Measurements from ENCODE around the gene INF2. TPM values are rescaled to one million over a fixed set of nuclear protein-coding genes. Genes with fewer than 3 reads are reported as not detected.

Gene INF2
- total RNA-seq, 1 experiment from 2014 or later: 58.3 TPM

GRCh38 chr14:104688505-104689108 lies 811 bp upstream of the INF2 start:
- H3K4ac ChIP-seq (ENCODE audit: low read depth, low read length): no peak overlapping the region
- no peak overlapping the region for H3K27ac ChIP-seq (ENCODE audit: insufficient read length, low read depth, low read length)
- Mint-ChIP-seq H3K4me1 (peaks cover 13 to 34% of the 10 kb centered on the region in 2 experiments), H3K9me3 (peaks cover 0 to 8% of the 10 kb centered on the region in 2 experiments; a peak in 2 of 5 replicates), H3K36me3 (ENCODE audit: insufficient read depth in 1 of 3, low read depth in 3 of 3) (no peaks in the 10 kb centered on the region; a peak in 4 of 7 replicates), H3K27ac (no peak overlapping the region), H3K4me3 (peak overlapping the region; percentile 54 to 75), H3K27me3 (ENCODE audit: low read depth) (peaks cover 6% of the 10 kb centered on the region)
- H3K79me1 ChIP-seq (ENCODE audit: insufficient read depth, low read depth, low read length, poor library complexity, severe bottlenecking): peaks cover 5% of the 10 kb centered on the region
- peaks cover 4% of the 10 kb centered on the region; the same call in 1 of the 2 replicates for H3K79me2 ChIP-seq (ENCODE audit: insufficient read depth, low read length)
- no peaks in the 10 kb centered on the region for H3K9me3 ChIP-seq (ENCODE audit: control insufficient read depth, low read depth, low read length)
- H2BK120ac ChIP-seq (ENCODE audit: low read depth, low read length, poor library complexity, severe bottlenecking): no peak overlapping the region
- no peaks in the 10 kb centered on the region for H3K4me1 ChIP-seq (ENCODE audit: insufficient read depth, low read length)
- H3K9ac ChIP-seq (ENCODE audit: extremely low read depth, insufficient read length, low read length): no peak overlapping the region
- no peak overlapping the region for H2BK12ac ChIP-seq (ENCODE audit: insufficient read length, low read depth, low read length)
- no peak overlapping the region for H4K91ac ChIP-seq (ENCODE audit: insufficient read length, low read depth, low read length)
- no peak overlapping the region for H4K8ac ChIP-seq (replicated peaks; ENCODE audit: insufficient read length, low read depth, low read length)
- no peak overlapping the region for H3K56ac ChIP-seq (ENCODE audit: insufficient read length, low read depth, low read length)
- H2AK5ac ChIP-seq (ENCODE audit: insufficient read length, low read length): no peak overlapping the region
- H3T11ph ChIP-seq (ENCODE audit: low read length): no peak overlapping the region
- WGBS (ENCODE audit: extremely low coverage, insufficient read length, low lambda C conversion rate): no CpG with 5 or more reads among the region's 24 CpGs
- H3K27me3 ChIP-seq (ENCODE audit: insufficient read depth, low read length): no peaks in the 10 kb centered on the region
- 0 out of 2 replicates have a peak overlapping the region, but pooled peaks have one; percentile 2 for H3K14ac ChIP-seq (ENCODE audit: insufficient read depth, low read length)
- no peak overlapping the region for H4K5ac ChIP-seq (ENCODE audit: insufficient read length, low read depth, low read length)
- H3K23me2 ChIP-seq (ENCODE audit: insufficient read length, low read depth, low read length, poor library complexity, severe bottlenecking): peaks cover 6% of the 10 kb centered on the region
- no peak for DNase-seq
- no peak overlapping the region for H2AFZ ChIP-seq (ENCODE audit: low read length)
- H3K4me2 ChIP-seq (ENCODE audit: insufficient read depth, insufficient read length, low read length): no peak overlapping the region
- no peak overlapping the region for H3K18ac ChIP-seq (ENCODE audit: insufficient read length, low read depth, low read length)
- H4K20me1 ChIP-seq (ENCODE audit: control insufficient read depth, insufficient read depth, insufficient read length): no peaks in the 10 kb centered on the region
- no peak for TF ChIP-seq CTCF (conservative IDR thresholded peaks at IDR 0.05)
- no peak overlapping the region for H2BK5ac ChIP-seq (ENCODE audit: insufficient read length, low read length)
- H3K23ac ChIP-seq (ENCODE audit: insufficient read length, low read depth, low read length): no peak overlapping the region
- H2BK15ac ChIP-seq (ENCODE audit: low read depth, low read length): no peak overlapping the region
- no peak overlapping the region for H2BK20ac ChIP-seq (ENCODE audit: low read depth, low read length, poor library complexity, severe bottlenecking)

Measured in H9 (cell line).